IPS-15b (cell line): ENCODE measurements around the gene TMEM163.

ENCODE experiments used
- H3K27me3 ChIP-seq: one replicate; pipeline ENCODE4 v1.6.1; 2013; ENCODE audit warnings: low read length; ENCODE audit not compliant: control insufficient read depth, insufficient read depth
- H3K36me3 ChIP-seq: one replicate; pipeline ENCODE4 v1.6.1; 2013; ENCODE audit warnings: low read length; ENCODE audit not compliant: control insufficient read depth, insufficient read depth
- H3K4me1 ChIP-seq: one replicate; pipeline ENCODE4 v1.6.1; 2013; ENCODE audit warnings: mild to moderate bottlenecking, low read length; ENCODE audit not compliant: control insufficient read depth, insufficient read depth
- H3K4me3 ChIP-seq: one replicate; pipeline ENCODE4 v1.5.1; 2013; ENCODE audit warnings: low read depth, low read length
- H3K9ac ChIP-seq: one replicate; pipeline ENCODE4 v1.6.1; 2013; ENCODE audit warnings: low read depth, mild to moderate bottlenecking, low read length
- H3K9me3 ChIP-seq: one replicate; pipeline ENCODE4 v1.6.1; 2013; ENCODE audit warnings: mild to moderate bottlenecking, low read length; ENCODE audit not compliant: control insufficient read depth, insufficient read depth

Gene TMEM163

DNA sequence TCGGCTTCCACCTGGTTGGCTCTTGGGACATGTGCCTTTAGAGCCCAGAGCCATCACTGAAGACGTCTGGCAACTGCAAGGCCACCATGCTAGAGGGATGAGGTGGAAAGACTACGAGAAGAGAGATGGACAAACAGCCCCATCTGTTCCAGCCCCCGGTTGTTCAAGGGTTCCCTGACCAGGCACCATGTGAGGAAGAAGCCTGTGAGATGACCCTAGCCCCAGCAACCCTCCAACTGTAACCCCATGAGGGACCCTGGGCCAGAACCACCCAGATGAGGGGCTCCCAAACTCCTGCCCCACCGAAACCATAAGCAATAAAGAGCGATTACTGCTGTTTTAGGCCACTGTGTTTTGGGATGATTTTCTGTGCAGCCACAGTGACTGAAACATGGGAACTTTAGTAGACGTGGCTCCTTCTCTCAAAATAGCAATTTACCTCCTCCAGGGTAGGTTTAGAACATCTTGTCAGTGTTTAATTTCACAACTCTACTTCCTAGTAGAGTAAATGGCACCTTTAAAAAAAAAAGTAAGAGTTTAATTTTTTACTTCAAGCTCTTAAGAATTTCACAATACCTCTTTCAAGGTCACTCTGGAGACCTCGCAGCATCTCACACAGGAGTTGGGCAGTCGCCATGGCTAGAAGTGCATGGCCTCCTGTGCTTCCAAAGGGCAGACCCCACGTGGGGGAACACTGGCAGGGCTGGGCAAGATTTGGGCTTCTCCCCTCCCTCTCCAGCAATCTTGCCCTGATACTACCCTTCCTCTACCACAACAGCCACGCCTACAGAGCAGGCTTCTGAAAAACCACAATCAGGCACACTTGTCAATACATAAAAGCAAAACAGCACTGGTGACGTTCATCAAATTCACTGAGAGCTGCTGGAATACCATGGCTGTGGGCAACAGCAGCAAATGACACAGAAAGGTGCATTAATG is 48.8 kb downstream of the TMEM163 start:
- no peak overlapping the region for H3K9ac ChIP-seq
- no peaks in the 10 kb centered on the region for H3K9me3 ChIP-seq
- H3K4me1 ChIP-seq, result no peaks in the 10 kb centered on the region
- H3K4me3 ChIP-seq, result no peak overlapping the region
- no peaks in the 10 kb centered on the region for H3K27me3 ChIP-seq
- no peaks in the 10 kb centered on the region for H3K36me3 ChIP-seq

GRCh38 chr2:134668821-134669220 is 50.0 kb downstream of the TMEM163 start:
- Histone ChIP-seq H3K36me3 (no peaks in the 10 kb centered on the region), H3K27me3 (no peaks in the 10 kb centered on the region), H3K9ac (no peak overlapping the region), H3K4me1 (no peaks in the 10 kb centered on the region), H3K4me3 (no peak overlapping the region), H3K9me3 (no peaks in the 10 kb centered on the region)

DNA sequence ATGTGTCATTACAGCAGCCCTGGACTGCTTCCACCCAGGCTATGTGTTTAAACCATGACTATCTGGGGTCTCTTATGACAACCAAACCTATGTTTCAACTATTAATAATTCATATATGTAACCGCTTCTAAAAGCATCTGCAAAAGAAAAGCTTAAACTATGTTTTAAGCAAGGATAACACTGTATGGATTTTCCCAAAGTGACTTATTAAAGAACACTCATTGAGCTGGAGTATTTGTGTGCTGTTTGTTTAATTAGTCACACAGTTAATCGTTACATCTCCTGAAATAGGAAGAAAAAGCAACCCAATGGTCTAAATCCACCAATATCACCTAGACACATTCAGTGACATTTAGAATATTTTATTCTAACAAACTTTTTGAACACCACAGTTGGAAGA is 51.3 kb downstream of the TMEM163 start:
- no peaks in the 10 kb centered on the region for H3K36me3 ChIP-seq
- H3K4me1 ChIP-seq, result no peaks in the 10 kb centered on the region
- H3K27me3 ChIP-seq, result no peaks in the 10 kb centered on the region
- H3K9ac ChIP-seq, result no peak overlapping the region
- H3K4me3 ChIP-seq, result no peak overlapping the region
- no peaks in the 10 kb centered on the region for H3K9me3 ChIP-seq

- Histone ChIP-seq H3K27me3 (no peaks in the 10 kb centered on the region), H3K9ac (no peak overlapping the region), H3K4me3 (no peak overlapping the region), H3K4me1 (no peaks in the 10 kb centered on the region), H3K36me3 (no peaks in the 10 kb centered on the region), H3K9me3 (no peaks in the 10 kb centered on the region)
Observed at GRCh38 chr2:134667081-134667480, 51.7 kb downstream of the TMEM163 start.

GRCh38 chr2:134665727-134666506 is 52.9 kb downstream of the TMEM163 start:
- no peaks in the 10 kb centered on the region for H3K9me3 ChIP-seq
- H3K36me3 ChIP-seq, result no peaks in the 10 kb centered on the region
- no peaks in the 10 kb centered on the region for H3K4me1 ChIP-seq
- H3K9ac ChIP-seq, result no peak overlapping the region
- H3K4me3 ChIP-seq, result no peak overlapping the region
- H3K27me3 ChIP-seq, result no peaks in the 10 kb centered on the region

- H3K36me3 ChIP-seq, result no peaks in the 10 kb centered on the region
- H3K4me3 ChIP-seq, result no peak overlapping the region
Observed at GRCh38 chr2:134663451-134664450, 55.0 kb downstream of the TMEM163 start.

GRCh38 chr2:134662751-134663150 is 56.0 kb downstream of the TMEM163 start:
- H3K4me1 ChIP-seq, result no peaks in the 10 kb centered on the region
- no peaks in the 10 kb centered on the region for H3K36me3 ChIP-seq
- no peaks in the 10 kb centered on the region for H3K9me3 ChIP-seq
- H3K4me3 ChIP-seq, result no peak overlapping the region
- H3K9ac ChIP-seq, result no peak overlapping the region
- H3K27me3 ChIP-seq, result no peaks in the 10 kb centered on the region

More at GRCh38 chr2:134663451-134664450, 55.0 kb downstream of the TMEM163 start:
- Histone ChIP-seq H3K9ac (no peak overlapping the region), H3K9me3 (no peaks in the 10 kb centered on the region), H3K27me3 (no peaks in the 10 kb centered on the region), H3K4me1 (no peaks in the 10 kb centered on the region)

- Histone ChIP-seq H3K27me3 (no peaks in the 10 kb centered on the region), H3K36me3 (no peaks in the 10 kb centered on the region), H3K4me1 (no peaks in the 10 kb centered on the region), H3K4me3 (no peak overlapping the region), H3K9me3 (no peaks in the 10 kb centered on the region), H3K9ac (no peak overlapping the region)
Observed at GRCh38 chr2:134660626-134661402, 58.0 kb downstream of the TMEM163 start.

DNA sequence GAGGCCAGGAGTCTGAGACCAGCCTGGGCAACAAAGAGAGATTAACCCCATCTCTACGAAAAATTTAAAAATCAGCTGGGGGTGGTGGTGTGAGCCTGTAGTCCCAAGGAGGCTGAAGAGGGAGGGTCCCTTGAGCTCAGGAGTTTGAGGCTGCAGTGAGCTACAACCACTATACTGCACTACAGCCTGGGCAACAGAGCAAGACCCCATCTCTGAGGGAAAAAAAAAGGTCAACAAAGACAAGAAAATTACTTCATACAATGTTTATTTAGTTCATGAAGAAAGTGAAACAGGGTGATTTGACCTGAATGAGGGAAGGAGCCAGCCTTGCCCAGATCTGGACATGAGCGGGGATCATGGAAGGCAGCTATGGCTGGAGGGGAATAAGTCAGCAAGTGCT is 59.1 kb downstream of the TMEM163 start:
- Histone ChIP-seq H3K4me1 (no peaks in the 10 kb centered on the region), H3K9ac (no peak overlapping the region), H3K36me3 (no peaks in the 10 kb centered on the region), H3K4me3 (no peak overlapping the region), H3K27me3 (no peaks in the 10 kb centered on the region), H3K9me3 (no peaks in the 10 kb centered on the region)

DNA sequence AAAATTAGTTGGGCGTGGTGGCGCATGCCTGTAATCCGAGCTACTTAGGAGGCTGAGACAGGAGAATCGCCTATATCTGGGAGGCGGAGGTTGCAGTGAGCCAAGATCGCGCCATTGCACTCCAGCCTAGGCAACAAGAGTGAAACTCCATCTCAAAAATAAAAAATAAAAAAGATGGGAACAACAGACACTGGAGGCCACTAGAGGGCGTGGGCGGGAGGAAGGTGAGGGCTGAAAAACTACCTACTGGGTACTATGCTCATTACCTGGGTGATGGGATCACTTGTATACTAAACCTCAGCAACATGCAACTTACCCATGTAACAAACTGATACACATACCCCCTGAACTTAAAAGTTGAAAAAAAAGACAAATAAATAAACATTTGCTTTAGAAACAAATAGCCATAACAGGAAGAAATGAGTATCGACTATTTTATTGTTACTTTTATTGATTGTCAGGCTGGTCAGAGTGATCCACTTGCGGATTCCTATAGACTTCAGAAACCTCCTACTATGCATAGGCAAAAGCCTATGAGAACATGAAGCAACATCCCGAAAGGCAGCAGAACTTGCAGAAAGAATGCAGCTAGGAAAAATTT is 61.0 kb downstream of the TMEM163 start:
- H3K4me1 ChIP-seq, result no peaks in the 10 kb centered on the region
- no peaks in the 10 kb centered on the region for H3K9me3 ChIP-seq
- H3K9ac ChIP-seq, result no peak overlapping the region
- H3K27me3 ChIP-seq, result no peaks in the 10 kb centered on the region
- no peak overlapping the region for H3K4me3 ChIP-seq
- no peaks in the 10 kb centered on the region for H3K36me3 ChIP-seq
